ENCODE data around the gene UHRF2. TPM values are rescaled to one million over a fixed set of nuclear protein-coding genes. Genes with fewer than 3 reads are reported as not detected.

The UHRF2 gene
- total and polyA plus RNA-seq, 2 of the 13 experiments (the other 11 are each of a cell fraction or from before 2014, with no cell fraction given): 42.1 to 44.2 TPM

DNA sequence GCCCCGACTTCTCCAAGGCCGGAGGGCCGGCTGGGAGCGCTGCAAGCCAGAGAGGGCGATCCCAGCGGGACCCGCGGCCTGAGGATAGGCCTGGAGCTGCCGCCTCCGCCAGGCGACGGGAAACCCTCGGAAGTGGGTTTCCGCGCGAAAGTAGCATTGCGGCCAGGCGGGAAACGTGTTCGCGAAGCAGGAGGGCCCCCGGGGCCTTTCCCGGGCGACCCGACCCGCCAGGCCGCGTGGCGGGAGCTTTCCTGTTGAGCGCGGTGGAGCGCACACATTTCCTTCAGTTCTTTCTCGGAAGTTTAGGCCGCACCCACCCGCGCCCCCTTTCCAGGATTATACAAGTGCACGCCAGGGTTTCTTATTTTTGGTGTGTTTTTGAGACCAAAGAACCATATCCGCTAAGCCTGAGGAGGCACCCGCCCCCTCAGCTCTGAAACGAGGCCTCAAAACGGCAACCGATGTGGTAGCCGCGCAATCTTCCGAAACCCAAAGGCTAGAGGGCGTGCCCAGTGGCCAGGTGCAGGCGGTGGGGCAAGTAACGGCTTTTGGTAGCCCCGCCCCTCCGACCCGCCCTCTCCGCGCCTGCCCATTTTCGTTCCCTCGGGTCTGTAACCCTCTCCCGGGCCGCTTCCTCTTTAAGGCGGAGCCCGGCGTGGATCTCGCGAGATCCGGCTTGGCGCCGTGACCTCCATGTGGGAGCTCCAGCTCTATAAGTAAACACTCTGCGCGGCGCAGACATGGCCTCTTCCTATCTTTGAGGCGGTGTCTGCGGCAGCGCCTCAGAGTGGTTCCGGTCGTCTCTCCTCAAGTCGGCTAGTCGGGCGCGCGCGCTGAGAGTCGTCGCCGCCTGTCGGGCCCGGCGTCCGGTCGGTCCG, at the start of gene UHRF2 (continued):
- TF ChIP-seq, protein P1, sequence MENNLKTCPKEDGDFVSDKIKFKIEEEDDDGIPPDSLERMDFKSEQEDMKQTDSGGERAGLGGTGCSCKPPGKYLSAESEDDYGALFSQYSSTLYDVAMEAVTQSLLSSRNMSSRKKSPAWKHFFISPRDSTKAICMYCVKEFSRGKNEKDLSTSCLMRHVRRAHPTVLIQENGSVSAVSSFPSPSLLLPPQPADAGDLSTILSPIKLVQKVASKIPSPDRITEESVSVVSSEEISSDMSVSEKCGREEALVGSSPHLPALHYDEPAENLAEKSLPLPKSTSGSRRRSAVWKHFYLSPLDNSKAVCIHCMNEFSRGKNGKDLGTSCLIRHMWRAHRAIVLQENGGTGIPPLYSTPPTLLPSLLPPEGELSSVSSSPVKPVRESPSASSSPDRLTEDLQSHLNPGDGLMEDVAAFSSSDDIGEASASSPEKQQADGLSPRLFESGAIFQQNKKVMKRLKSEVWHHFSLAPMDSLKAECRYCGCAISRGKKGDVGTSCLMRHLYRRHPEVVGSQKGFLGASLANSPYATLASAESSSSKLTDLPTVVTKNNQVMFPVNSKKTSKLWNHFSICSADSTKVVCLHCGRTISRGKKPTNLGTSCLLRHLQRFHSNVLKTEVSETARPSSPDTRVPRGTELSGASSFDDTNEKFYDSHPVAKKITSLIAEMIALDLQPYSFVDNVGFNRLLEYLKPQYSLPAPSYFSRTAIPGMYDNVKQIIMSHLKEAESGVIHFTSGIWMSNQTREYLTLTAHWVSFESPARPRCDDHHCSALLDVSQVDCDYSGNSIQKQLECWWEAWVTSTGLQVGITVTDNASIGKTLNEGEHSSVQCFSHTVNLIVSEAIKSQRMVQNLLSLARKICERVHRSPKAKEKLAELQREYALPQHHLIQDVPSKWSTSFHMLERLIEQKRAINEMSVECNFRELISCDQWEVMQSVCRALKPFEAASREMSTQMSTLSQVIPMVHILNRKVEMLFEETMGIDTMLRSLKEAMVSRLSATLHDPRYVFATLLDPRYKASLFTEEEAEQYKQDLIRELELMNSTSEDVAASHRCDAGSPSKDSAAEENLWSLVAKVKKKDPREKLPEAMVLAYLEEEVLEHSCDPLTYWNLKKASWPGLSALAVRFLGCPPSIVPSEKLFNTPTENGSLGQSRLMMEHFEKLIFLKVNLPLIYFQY (CRISPR knock-in tag; IDR thresholded peaks at IDR 0.05; ENCODE audit: borderline replicate concordance): no peak; the same call in none of the 2 replicates
- TF ChIP-seq EEA1 (CRISPR knock-in tag; IDR thresholded peaks at IDR 0.05; ENCODE audit: borderline replicate concordance) (0 out of 2 replicates have a peak, but pooled peaks have one; percentile 3), GABPA (IDR thresholded peaks at IDR 0.05; ENCODE audit: low read depth, low read length) (no peak), GABPA (CRISPR knock-in tag; IDR thresholded peaks at IDR 0.05; ENCODE audit: low read depth) (peak; percentile 67), ISX (CRISPR knock-in tag; conservative IDR thresholded peaks at IDR 0.05) (0 out of 2 replicates have a peak, but pooled peaks have one; percentile 38), ZNF816 (CRISPR knock-in tag; IDR thresholded peaks at IDR 0.05; ENCODE audit: borderline replicate concordance) (peak; percentile 12; the same call in 1 of the 2 replicates), MBD4 (IDR thresholded peaks at IDR 0.05; ENCODE audit: borderline replicate concordance, low read length) (no peak), ZNF652 (CRISPR knock-in tag; IDR thresholded peaks at IDR 0.05; ENCODE audit: borderline replicate concordance, low read depth) (no peak), HNRNPK (IDR thresholded peaks at IDR 0.05; ENCODE audit: low read depth, low read length, poor library complexity, severe bottlenecking) (no peak), BHLHE40 (IDR thresholded peaks at IDR 0.05; ENCODE audit: low read length) (no peak), ZNF879 (CRISPR knock-in tag; IDR thresholded peaks at IDR 0.05) (peak; percentile 67; the same call in 1 of the 2 replicates), ZNF552 (CRISPR knock-in tag; IDR thresholded peaks at IDR 0.05; ENCODE audit: borderline replicate concordance) (no peak), ZSCAN12 (CRISPR knock-in tag; IDR thresholded peaks at IDR 0.05) (0 out of 2 replicates have a peak, but pooled peaks have one; percentile 42), KDM1A (CRISPR knock-in tag; IDR thresholded peaks at IDR 0.05) (no peak), ZNF660 (CRISPR knock-in tag; IDR thresholded peaks at IDR 0.05; ENCODE audit: borderline replicate concordance, low read depth) (no peak), ZNF841 (CRISPR knock-in tag; IDR thresholded peaks at IDR 0.05; ENCODE audit: borderline replicate concordance) (no peak), HNF4A (CRISPR knock-in tag; IDR thresholded peaks at IDR 0.05) (0 out of 2 replicates have a peak, but pooled peaks have one; percentile 8)
- TF ChIP-seq, protein P2, sequence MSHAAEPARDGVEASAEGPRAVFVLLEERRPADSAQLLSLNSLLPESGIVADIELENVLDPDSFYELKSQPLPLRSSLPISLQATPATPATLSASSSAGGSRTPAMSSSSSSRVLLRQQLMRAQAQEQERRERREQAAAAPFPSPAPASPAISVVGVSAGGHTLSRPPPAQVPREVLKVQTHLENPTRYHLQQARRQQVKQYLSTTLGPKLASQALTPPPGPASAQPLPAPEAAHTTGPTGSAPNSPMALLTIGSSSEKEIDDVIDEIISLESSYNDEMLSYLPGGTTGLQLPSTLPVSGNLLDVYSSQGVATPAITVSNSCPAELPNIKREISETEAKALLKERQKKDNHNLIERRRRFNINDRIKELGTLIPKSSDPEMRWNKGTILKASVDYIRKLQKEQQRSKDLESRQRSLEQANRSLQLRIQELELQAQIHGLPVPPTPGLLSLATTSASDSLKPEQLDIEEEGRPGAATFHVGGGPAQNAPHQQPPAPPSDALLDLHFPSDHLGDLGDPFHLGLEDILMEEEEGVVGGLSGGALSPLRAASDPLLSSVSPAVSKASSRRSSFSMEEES (CRISPR knock-in tag; IDR thresholded peaks at IDR 0.05): peak; percentile 52; the same call in 1 of the 2 replicates
- TF ChIP-seq, protein P3, sequence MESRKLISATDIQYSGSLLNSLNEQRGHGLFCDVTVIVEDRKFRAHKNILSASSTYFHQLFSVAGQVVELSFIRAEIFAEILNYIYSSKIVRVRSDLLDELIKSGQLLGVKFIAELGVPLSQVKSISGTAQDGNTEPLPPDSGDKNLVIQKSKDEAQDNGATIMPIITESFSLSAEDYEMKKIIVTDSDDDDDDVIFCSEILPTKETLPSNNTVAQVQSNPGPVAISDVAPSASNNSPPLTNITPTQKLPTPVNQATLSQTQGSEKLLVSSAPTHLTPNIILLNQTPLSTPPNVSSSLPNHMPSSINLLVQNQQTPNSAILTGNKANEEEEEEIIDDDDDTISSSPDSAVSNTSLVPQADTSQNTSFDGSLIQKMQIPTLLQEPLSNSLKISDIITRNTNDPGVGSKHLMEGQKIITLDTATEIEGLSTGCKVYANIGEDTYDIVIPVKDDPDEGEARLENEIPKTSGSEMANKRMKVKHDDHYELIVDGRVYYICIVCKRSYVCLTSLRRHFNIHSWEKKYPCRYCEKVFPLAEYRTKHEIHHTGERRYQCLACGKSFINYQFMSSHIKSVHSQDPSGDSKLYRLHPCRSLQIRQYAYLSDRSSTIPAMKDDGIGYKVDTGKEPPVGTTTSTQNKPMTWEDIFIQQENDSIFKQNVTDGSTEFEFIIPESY (CRISPR knock-in tag; IDR thresholded peaks at IDR 0.05): peak; percentile 84
- TF ChIP-seq, protein P4, sequence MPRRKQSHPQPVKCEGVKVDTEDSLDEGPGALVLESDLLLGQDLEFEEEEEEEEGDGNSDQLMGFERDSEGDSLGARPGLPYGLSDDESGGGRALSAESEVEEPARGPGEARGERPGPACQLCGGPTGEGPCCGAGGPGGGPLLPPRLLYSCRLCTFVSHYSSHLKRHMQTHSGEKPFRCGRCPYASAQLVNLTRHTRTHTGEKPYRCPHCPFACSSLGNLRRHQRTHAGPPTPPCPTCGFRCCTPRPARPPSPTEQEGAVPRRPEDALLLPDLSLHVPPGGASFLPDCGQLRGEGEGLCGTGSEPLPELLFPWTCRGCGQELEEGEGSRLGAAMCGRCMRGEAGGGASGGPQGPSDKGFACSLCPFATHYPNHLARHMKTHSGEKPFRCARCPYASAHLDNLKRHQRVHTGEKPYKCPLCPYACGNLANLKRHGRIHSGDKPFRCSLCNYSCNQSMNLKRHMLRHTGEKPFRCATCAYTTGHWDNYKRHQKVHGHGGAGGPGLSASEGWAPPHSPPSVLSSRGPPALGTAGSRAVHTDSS (CRISPR knock-in tag; conservative IDR thresholded peaks at IDR 0.05): no peak
